Natural killer cell (primary cell): ENCODE results near the gene OR2W1. TPM values are rescaled to one million over a fixed set of nuclear protein-coding genes. Genes with fewer than 3 reads are reported as not detected.

Source experiments
- ATAC-seq, 3 donors: fragments of 150-1000 bp in 2 of 3; fragments of 200-7000 bp in 1 of 3; cut with Tn5 transposase; 1 replicate in 1 of 3; 2 replicates in 2 of 3; pipeline ENCODE4 v1.10.0; 2021; ENCODE audit warnings: mild to moderate bottlenecking in 2 of 3, moderate library complexity in 2 of 3
- DNase-seq, 2 donors: peaks; one replicate each; pipeline versions ENCODE4 v3.0.0 to v3.0.0-alpha.2; 2013 to 2021; ENCODE audit warnings: mixed read lengths in 1 of 2
- H3K27ac ChIP-seq: one replicate; pipeline ENCODE4 v1.5.1; 2013; ENCODE audit warnings: mild to moderate bottlenecking, low read length
- H3K27me3 ChIP-seq: one replicate; pipeline ENCODE4 v1.6.1; 2013; ENCODE audit warnings: low read length; ENCODE audit not compliant: control insufficient read depth, insufficient read depth
- H3K36me3 ChIP-seq: one replicate; pipeline ENCODE4 v1.6.1; 2013; ENCODE audit warnings: low read length; ENCODE audit not compliant: control insufficient read depth, insufficient read depth
- H3K4me1 ChIP-seq: one replicate; pipeline ENCODE4 v1.6.1; 2013; ENCODE audit warnings: low read length; ENCODE audit not compliant: control insufficient read depth, insufficient read depth
- H3K4me3 ChIP-seq: one replicate; pipeline ENCODE4 v1.5.1; 2013; ENCODE audit warnings: low read length
- H3K9me3 ChIP-seq: one replicate; pipeline ENCODE4 v1.6.1; 2013; ENCODE audit warnings: low read length; ENCODE audit not compliant: control insufficient read depth, insufficient read depth
- H3K27ac Mint-ChIP-seq, 2 donors: one replicate each; pipeline ENCODE4 v1.8.0; 2022; ENCODE audit warnings: mild to moderate bottlenecking in 2 of 2, mixed read lengths in 2 of 2, moderate library complexity in 1 of 2
- H3K27me3 Mint-ChIP-seq, 2 donors: one replicate each; pipeline ENCODE4 v1.8.0; 2022; ENCODE audit warnings: low read depth in 2 of 2, mixed read lengths in 2 of 2
- H3K36me3 Mint-ChIP-seq: one replicate; pipeline ENCODE4 v1.8.0; 2022; ENCODE audit warnings: mixed read lengths
- H3K4me1 Mint-ChIP-seq, 2 donors: one replicate each; pipeline ENCODE4 v1.8.0; 2022; ENCODE audit warnings: mixed read lengths in 2 of 2
- H3K4me3 Mint-ChIP-seq: one replicate; pipeline ENCODE4 v1.8.0; 2022; ENCODE audit warnings: mild to moderate bottlenecking, moderate library complexity, mixed read lengths
- H3K9me3 Mint-ChIP-seq, 2 donors: one replicate each; pipeline ENCODE4 v1.8.0; 2022; ENCODE audit warnings: mixed read lengths in 2 of 2
- WGBS: methylation state at CpG from one replicate; pipeline ENCODE4 v1.1.7; 2013; ENCODE audit warnings: missing lambda C conversion rate; ENCODE audit not compliant: insufficient coverage; 5-methylcytosine and 5-hydroxymethylcytosine counted together
- intact Hi-C: fragments of 100-400 bp; cut with micrococcal nuclease; formaldehyde crosslinking; loops from one replicate; pipeline ENCODE4 v1.14.2; 2022
- total RNA-seq, 4 donors: library from RNA; stranded (reverse); fragments of 120-200 nt in 1 of 4; gene quantifications; one replicate each; pipeline versions ENCODE4 v1.2.3 to v1.2.4, GENCODE V29; 2013 to 2022
- TF ChIP-seq, protein P1 (sequence below): fragments of 200-600 bp; IDR thresholded peaks from one replicate; pipeline ENCODE4 v1.8.0; 2022; ENCODE audit warnings: antibody characterized with exemption

OR2W1 gene
- total RNA-seq, 3 donors from 2014 or later (not counting 1 experiment from before 2014, with no cell fraction given): not detected

- Mint-ChIP-seq H3K27me3 (peaks cover 25 to 46% of the 10 kb centered on the region in 2 donors), H3K4me1 (no peaks in the 10 kb centered on the region), H3K36me3 (no peaks in the 10 kb centered on the region), H3K9me3 (peaks cover 0 to 3% of the 10 kb centered on the region in 2 donors), H3K4me3 (no peak overlapping the region), H3K27ac (no peak overlapping the region)
- 87% methylated on average over 3 of the region's 3 CpGs for WGBS
- DNase-seq (no peak), ATAC-seq (no peak)
- H3K36me3 ChIP-seq: no peaks in the 10 kb centered on the region
- TF ChIP-seq, protein P1, sequence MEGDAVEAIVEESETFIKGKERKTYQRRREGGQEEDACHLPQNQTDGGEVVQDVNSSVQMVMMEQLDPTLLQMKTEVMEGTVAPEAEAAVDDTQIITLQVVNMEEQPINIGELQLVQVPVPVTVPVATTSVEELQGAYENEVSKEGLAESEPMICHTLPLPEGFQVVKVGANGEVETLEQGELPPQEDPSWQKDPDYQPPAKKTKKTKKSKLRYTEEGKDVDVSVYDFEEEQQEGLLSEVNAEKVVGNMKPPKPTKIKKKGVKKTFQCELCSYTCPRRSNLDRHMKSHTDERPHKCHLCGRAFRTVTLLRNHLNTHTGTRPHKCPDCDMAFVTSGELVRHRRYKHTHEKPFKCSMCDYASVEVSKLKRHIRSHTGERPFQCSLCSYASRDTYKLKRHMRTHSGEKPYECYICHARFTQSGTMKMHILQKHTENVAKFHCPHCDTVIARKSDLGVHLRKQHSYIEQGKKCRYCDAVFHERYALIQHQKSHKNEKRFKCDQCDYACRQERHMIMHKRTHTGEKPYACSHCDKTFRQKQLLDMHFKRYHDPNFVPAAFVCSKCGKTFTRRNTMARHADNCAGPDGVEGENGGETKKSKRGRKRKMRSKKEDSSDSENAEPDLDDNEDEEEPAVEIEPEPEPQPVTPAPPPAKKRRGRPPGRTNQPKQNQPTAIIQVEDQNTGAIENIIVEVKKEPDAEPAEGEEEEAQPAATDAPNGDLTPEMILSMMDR: no peak
- H3K4me3 ChIP-seq: no peak overlapping the region
- intact Hi-C loops: no loop called here
- no peaks in the 10 kb centered on the region for H3K4me1 ChIP-seq
- H3K9me3 ChIP-seq: no peaks in the 10 kb centered on the region
- peaks cover 6% of the 10 kb centered on the region for H3K27me3 ChIP-seq
- H3K27ac ChIP-seq: no peak overlapping the region
Measured at GRCh38 chr6:29051680-29052079, 6.7 kb upstream of the OR2W1 start.

DNA sequence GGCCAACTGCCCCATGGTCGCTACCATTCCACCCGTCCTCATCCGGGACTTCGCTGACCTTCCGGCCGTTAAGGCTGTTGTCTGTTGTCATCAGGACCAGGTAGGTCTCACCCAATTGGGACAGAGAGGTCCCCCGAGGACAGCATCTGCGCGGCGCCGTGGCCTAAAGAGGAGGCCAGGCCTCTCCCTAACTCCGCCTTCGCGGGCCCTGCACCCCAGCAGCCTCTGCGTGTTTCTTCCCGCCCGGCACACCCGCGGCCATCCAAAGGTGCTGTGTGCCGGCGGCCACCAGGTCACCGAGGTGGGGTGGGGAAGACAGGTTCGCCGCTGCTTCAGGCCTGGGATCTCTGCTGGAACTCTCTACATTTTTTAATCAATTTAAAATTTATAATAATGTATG is 9.0 kb downstream of the OR2W1 start:
- intact Hi-C loops: no loop called here
- H3K9me3 ChIP-seq: no peaks in the 10 kb centered on the region
- Mint-ChIP-seq H3K9me3 (no peaks in the 10 kb centered on the region), H3K27me3 (peaks cover 12 to 41% of the 10 kb centered on the region in 2 donors), H3K4me1 (no peaks in the 10 kb centered on the region), H3K27ac (no peak overlapping the region), H3K36me3 (no peaks in the 10 kb centered on the region), H3K4me3 (no peak overlapping the region)
- TF ChIP-seq, protein P1: no peak
- ATAC-seq: no peak
- peaks cover 12% of the 10 kb centered on the region for H3K27me3 ChIP-seq
- 96% methylated on average over 22 of the region's 24 CpGs for WGBS
- no peaks in the 10 kb centered on the region for H3K36me3 ChIP-seq
- no peak overlapping the region for H3K27ac ChIP-seq
- H3K4me1 ChIP-seq: no peaks in the 10 kb centered on the region
- DNase-seq: no peak
- H3K4me3 ChIP-seq: no peak overlapping the region

DNA sequence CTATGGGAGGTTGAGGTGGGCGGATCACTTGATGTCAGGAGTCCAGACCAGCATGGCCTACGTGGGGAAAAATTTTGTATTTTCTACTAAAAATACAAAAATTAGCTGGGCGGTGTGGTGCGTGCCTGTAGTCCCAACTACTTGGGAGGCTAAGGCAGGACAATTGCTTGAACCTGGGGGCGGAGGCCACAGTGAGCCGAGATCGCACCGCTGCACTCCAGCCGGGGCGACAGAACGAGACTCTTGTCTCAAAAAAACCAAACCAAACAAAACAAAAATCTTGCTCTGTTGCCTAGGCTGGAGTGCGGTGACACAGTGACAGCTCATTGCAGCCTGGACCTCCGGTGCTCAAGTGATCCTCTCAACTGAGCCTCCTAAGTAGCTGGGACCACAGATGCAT is 16.2 kb downstream of the OR2W1 start:
- no peaks in the 10 kb centered on the region for H3K4me1 Mint-ChIP-seq
- ATAC-seq (no peak), DNase-seq (no peak)
- H3K27ac ChIP-seq: no peak overlapping the region
- H3K27me3 ChIP-seq: peaks cover 25% of the 10 kb centered on the region
- H3K36me3 ChIP-seq: no peaks in the 10 kb centered on the region
- H3K36me3 Mint-ChIP-seq: no peaks in the 10 kb centered on the region
- peaks cover 24 to 78% of the 10 kb centered on the region in 2 donors for H3K27me3 Mint-ChIP-seq
- TF ChIP-seq, protein P1: no peak
- H3K9me3 ChIP-seq: no peaks in the 10 kb centered on the region
- H3K4me3 ChIP-seq: no peak overlapping the region
- no peaks in the 10 kb centered on the region for H3K9me3 Mint-ChIP-seq
- no peak overlapping the region for H3K27ac Mint-ChIP-seq
- WGBS: 94% methylated on average over 13 of the region's 13 CpGs
- H3K4me1 ChIP-seq: no peaks in the 10 kb centered on the region
- no peak overlapping the region for H3K4me3 Mint-ChIP-seq
- intact Hi-C loops: no loop called here

DNA sequence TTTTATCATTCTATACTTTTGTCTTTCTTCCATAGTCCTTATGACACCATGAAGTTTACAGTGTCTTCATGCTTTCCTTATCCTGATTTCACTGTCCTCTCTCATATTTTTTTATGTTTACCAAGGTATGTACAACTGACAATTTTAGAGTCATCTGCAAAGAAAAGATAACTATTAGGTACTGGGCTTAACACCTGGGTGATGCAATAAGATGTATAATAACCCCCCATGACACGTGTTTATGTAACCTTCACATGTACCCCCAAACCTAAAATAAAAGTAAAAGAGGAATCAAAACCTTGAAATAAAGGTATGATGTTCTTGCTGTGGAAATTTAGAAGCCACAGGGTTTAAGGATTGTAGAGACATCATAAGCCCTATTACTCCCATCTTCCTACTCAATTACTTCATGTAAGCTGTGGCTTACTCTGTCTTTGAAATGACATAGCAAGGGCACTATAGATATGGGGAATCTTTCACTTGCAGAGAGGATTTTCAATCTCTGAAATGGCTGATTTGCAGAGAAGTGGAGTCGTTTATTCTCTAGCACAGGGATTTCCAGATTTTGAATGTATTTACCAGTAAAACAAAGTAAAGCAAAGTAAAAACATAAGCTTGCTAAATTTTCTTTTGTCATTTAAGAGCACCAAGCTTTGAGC is 18.9 kb downstream of the OR2W1 start:
- H3K27me3 ChIP-seq: peaks cover 18% of the 10 kb centered on the region
- H3K4me3 ChIP-seq: no peak overlapping the region
- Mint-ChIP-seq H3K27ac (no peak overlapping the region), H3K36me3 (no peaks in the 10 kb centered on the region), H3K9me3 (no peaks in the 10 kb centered on the region), H3K4me3 (no peak overlapping the region), H3K4me1 (no peaks in the 10 kb centered on the region), H3K27me3 (peaks cover 33 to 84% of the 10 kb centered on the region in 2 donors)
- DNase-seq (no peak), ATAC-seq (no peak)
- H3K36me3 ChIP-seq: no peaks in the 10 kb centered on the region
- 40% methylated on average over 1 of the region's 2 CpGs for WGBS
- intact Hi-C loops: no loop called here
- TF ChIP-seq, protein P1: no peak
- H3K9me3 ChIP-seq: no peaks in the 10 kb centered on the region
- H3K4me1 ChIP-seq: no peaks in the 10 kb centered on the region
- H3K27ac ChIP-seq: no peak overlapping the region
